Ishikawa (cell line): ENCODE results near the gene TRIM59.

Experiments used
- CEBPB ChIP-seq: IDR thresholded peaks from 2 replicates; pipeline ENCODE4 v1.6.1; 2012
- CREB1 ChIP-seq: IDR thresholded peaks from 2 replicates; pipeline ENCODE4 v1.6.1; 2012; ENCODE audit warnings: low read depth
- EGR1 ChIP-seq: IDR thresholded peaks from 2 replicates; pipeline ENCODE4 v1.6.1; 2012
- EP300 ChIP-seq: IDR thresholded peaks from 2 replicates; pipeline ENCODE4 v1.6.1; 2012; ENCODE audit warnings: borderline replicate concordance
- FOXM1 ChIP-seq: IDR thresholded peaks from 2 replicates; pipeline ENCODE4 v1.6.1; 2012; ENCODE audit warnings: low read depth, borderline replicate concordance
- MAX ChIP-seq: IDR thresholded peaks from 2 replicates; pipeline ENCODE4 v1.6.1; 2012
- NFIC ChIP-seq: IDR thresholded peaks from 2 replicates; pipeline ENCODE4 v1.6.1; 2012
- RAD21 ChIP-seq: IDR thresholded peaks from 2 replicates; pipeline ENCODE4 v1.6.1; 2012; ENCODE audit warnings: low read depth
- REST ChIP-seq: IDR thresholded peaks from 2 replicates; pipeline ENCODE4 v1.6.1; 2012; ENCODE audit warnings: low read depth, mild to moderate bottlenecking
- TAF1 ChIP-seq: IDR thresholded peaks from 2 replicates; pipeline ENCODE4 v1.6.1; 2012; ENCODE audit warnings: low read depth, mild to moderate bottlenecking
- TCF12 ChIP-seq: IDR thresholded peaks from 2 replicates; pipeline ENCODE4 v1.6.1; 2012; ENCODE audit warnings: low read depth
- TEAD4 ChIP-seq: IDR thresholded peaks from 2 replicates; pipeline ENCODE4 v1.6.1; 2012
- YY1 ChIP-seq: IDR thresholded peaks from 2 replicates; pipeline ENCODE4 v1.6.1; 2012; ENCODE audit warnings: low read depth
- ZBTB7A ChIP-seq: IDR thresholded peaks from 2 replicates; pipeline ENCODE4 v1.6.1; 2012; ENCODE audit warnings: low read depth
- TF ChIP-seq, protein P1 (sequence below): IDR thresholded peaks from 2 replicates; pipeline ENCODE4 v1.6.1; 2012

Gene TRIM59

DNA sequence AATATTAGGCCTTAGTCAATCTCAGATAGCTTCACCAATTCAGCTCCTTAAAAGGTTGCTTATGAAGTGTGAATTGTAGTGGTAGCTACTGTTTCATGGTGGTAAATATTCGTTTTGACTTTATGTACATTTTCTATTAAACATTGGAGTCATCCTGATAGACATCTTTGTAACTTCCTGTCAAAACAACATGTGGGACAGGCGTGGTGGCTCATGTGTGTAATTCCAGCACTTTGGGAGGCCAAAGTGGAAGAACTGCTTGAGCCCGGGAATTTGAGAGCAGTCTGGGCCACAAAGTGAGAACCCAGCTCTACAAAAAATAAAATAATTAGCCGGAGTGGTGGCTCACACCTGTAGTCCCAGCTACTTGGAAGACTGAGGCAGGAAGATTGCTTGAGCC lies 2.0 kb upstream of the TRIM59 start:
- TF ChIP-seq CEBPB (no peak), FOXM1 (no peak), EP300 (no peak), MAX (no peak), YY1 (no peak), NFIC (no peak), CREB1 (no peak), RAD21 (no peak), TCF12 (no peak), EGR1 (no peak), TAF1 (no peak), TEAD4 (no peak), REST (no peak), ZBTB7A (no peak)
- TF ChIP-seq, protein P1, sequence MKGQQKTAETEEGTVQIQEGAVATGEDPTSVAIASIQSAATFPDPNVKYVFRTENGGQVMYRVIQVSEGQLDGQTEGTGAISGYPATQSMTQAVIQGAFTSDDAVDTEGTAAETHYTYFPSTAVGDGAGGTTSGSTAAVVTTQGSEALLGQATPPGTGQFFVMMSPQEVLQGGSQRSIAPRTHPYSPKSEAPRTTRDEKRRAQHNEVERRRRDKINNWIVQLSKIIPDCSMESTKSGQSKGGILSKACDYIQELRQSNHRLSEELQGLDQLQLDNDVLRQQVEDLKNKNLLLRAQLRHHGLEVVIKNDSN: no peak

- TF ChIP-seq FOXM1 (no peak), YY1 (no peak), TCF12 (no peak), CEBPB (no peak), REST (no peak), TEAD4 (no peak), EGR1 (no peak), ZBTB7A (no peak), TAF1 (no peak), MAX (no peak), RAD21 (no peak), CREB1 (no peak), NFIC (no peak), EP300 (no peak)
- TF ChIP-seq, protein P1: no peak
Observed at GRCh38 chr3:160450846-160451245, 1.3 kb upstream of the TRIM59 start.

DNA sequence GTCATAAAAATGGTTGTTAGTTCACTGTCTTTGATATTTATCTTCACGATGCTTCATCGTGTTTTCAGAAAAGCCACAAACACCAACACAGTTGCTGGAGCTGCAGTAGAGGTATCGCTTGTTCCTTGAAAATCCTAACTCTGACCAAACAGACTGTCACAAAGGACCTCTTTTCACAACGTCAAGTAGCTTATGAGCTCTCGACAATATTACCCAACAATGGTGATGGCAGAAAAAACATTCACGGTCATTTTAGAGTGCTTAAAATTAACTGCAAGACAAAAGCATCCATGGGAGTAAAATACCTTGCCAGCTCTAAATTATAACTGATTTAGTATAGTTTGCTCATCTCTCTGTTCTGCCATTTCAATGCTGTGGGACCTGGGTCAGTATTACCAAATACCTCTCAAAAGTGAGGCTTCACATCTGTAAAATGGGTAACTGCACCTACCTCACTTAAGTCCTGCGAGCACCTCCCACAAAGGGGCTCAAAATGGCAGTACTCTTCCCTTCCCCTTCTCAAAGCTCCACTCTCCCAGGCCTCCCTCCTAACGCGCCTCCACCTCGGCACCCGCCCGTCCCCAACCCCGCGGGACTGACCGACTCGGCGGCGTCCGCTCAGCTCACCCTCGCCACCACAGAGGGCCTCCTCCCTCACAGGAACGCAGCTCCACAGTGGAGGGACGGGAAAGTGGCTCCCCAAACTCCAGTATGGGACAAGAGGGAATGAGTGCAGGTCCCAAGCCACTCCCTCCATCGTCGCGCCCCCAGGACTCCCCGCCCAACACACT lies 546 bp downstream of the TRIM59 start:
- TF ChIP-seq TAF1 (peak; percentile 69), YY1 (0 out of 2 replicates have a peak, but pooled peaks have one; percentile 16), EP300 (peak; percentile 15; the same call in 1 of the 2 replicates), EGR1 (no peak)

DNA sequence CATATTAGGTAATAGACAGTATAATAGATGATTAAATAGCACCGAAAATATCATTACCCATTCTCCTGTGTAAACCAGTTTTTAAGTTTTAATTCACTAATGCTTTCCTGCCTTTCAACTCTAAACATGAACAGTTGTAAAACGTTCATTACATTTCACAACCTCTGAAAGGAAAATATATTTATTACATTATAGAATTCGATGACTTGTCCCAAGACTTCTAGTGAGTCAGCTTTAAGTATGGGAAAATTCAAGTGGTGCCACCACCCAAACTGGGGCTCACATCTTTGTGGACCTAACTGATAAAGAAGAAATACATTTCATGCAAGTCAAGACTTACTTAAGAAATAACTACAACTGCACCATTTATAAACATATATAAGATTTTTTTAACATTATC lies 2.0 kb downstream of the TRIM59 start:
- TF ChIP-seq CREB1 (no peak), YY1 (no peak), EP300 (no peak), RAD21 (no peak), FOXM1 (no peak), NFIC (no peak), CEBPB (no peak), TEAD4 (no peak), EGR1 (no peak), REST (no peak), ZBTB7A (no peak), TCF12 (no peak), TAF1 (no peak), MAX (no peak)
- TF ChIP-seq, protein P1: no peak
